Measurements from ENCODE around the gene HSPA1B. TPM values are rescaled to one million over a fixed set of nuclear protein-coding genes. Genes with fewer than 3 reads are reported as not detected.
"Not testable (repeated sequence)": the region's sequence is repeated elsewhere in the genome, so short reads cannot be mapped to it uniquely, and the experiment has no call there.

The HSPA1B gene
- polyA plus RNA-seq, 1 experiment: 31.9 TPM

DNA sequence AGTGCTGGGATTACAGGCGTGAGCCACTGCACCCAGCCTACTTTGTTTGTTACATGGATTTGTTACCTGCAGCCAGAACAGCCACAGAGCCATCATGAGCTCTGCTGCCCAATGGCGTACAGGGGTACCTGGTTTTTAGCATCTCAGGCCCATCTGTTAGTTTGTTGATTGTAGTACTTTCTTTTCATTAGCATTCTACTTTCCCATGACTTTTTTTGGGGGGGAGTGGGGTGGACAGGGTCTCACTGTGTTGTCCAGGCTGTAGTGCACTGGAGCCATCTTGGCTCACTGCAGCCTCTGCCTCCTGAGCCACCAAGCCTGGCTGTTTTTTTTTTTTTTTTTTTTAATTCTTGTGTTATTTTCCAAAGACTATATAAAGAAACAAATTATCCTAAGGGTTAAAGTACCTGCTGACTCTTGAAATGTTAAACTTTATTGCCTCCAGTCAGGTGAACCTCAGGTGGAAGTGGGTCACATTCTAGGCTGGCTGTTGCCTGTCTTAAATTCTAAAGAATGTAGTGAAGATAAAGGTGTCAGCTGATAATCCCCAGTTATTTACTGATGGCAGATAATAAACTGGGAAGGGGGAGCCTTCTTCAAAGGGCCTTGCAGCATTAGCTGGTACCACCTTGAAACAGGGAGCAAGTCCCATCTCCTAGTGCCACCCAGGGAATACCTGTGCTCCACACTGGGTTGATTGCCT, 19.9 kb downstream of the HSPA1B start:
- Histone ChIP-seq H3K4me3 (ENCODE audit: low read depth, low read length) (no peak overlapping the region), H3K27ac (ENCODE audit: low read depth, low read length) (no peak overlapping the region), H3K27me3 (ENCODE audit: control insufficient read depth, insufficient read depth, low read length) (no peaks in the 10 kb centered on the region), H3K9me3 (ENCODE audit: control insufficient read depth, insufficient read depth, low read length) (peaks cover 4% of the 10 kb centered on the region; the same call in 1 of the 2 replicates)
- POLR2A ChIA-PET: interaction anchor here (0.7 kb wide), 1 partner anchor 16 kb away, joined by 4 read pairs; no protein-coding TSS in a partner anchor
- no peak for TF ChIP-seq CTCF (IDR thresholded peaks at IDR 0.05; ENCODE audit: low read depth, low read length)
- DNase-seq (ENCODE audit: low read depth, low spot score): no peak
- CTCF ChIA-PET: interaction anchor here (0.7 kb wide), 1 partner anchor 179 kb away, joined by 17 read pairs; no protein-coding TSS in a partner anchor

DNA sequence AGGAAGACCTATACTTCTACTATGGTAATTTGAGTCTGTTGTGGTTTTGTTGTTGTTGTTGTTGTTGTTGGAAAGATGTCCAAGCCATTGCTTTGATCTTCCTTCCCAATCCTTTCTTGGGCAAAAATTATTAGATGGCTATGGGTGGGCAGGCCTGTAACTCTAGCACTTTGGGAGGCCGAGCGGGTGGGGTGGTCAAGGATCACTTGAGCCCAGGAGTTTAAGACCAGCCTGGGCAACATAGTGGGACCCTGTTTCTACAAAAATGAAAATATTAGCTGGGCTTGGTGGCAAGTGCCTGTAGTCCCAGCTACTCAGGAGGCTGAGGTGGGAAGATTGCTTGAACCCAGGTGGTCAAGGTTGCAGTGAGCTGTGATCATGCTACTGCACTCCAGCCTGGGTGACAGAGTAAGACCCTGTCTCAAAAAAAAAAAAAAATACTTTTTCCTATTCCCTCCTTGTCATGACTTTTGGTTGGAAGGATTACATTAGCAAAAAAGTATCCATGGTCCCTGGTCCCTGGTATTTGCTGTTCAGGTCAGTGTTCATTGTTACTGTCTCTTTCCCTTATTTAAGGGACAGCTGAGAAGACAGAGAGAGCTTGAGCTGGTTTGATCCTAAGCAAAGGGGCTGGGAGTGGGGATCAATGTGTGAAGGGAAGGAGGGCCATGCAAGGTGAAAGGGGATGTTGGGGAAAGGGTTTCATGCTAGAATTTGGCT, 23.4 kb downstream of the HSPA1B start:
- Histone ChIP-seq H3K9me3 (ENCODE audit: control insufficient read depth, insufficient read depth, low read length) (peaks cover 4% of the 10 kb centered on the region; the same call in 1 of the 2 replicates), H3K27ac (ENCODE audit: low read depth, low read length) (no peak overlapping the region), H3K27me3 (ENCODE audit: control insufficient read depth, insufficient read depth, low read length) (no peaks in the 10 kb centered on the region), H3K4me3 (ENCODE audit: low read depth, low read length) (no peak overlapping the region)
- DNase-seq (ENCODE audit: low read depth, low spot score): no peak
- no peak for TF ChIP-seq CTCF (IDR thresholded peaks at IDR 0.05; ENCODE audit: low read depth, low read length)
- ChIA-PET POLR2A (interaction anchor here (0.7 kb wide), 1 partner anchor 113 kb away, joined by 5 read pairs; no protein-coding TSS in a partner anchor), CTCF (interaction anchor here (1.2 kb wide), 1 partner anchor 60 kb away, joined by 3 read pairs; no protein-coding TSS in a partner anchor)

DNA sequence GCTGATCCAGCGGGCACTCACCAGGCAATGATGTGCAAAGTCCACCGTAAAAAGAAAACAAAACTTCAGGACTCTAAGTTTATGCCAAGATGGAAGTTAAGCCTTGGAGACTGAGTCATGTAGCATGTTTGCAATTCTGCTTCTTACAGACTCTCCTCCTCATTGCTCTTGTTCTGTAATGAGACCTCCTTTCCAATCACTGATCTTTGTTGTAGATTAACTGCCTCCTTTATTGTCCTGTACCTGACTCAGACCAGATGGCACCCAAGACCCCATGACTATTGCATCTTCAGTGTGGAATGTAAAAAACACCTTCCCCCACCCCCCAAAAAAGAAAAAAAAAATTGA, 23.9 kb downstream of the HSPA1B start:
- Histone ChIP-seq H3K27me3 (ENCODE audit: control insufficient read depth, insufficient read depth, low read length) (no peaks in the 10 kb centered on the region), H3K4me3 (ENCODE audit: low read depth, low read length) (no peak overlapping the region), H3K27ac (ENCODE audit: low read depth, low read length) (no peak overlapping the region), H3K9me3 (ENCODE audit: control insufficient read depth, insufficient read depth, low read length) (peaks cover 4% of the 10 kb centered on the region; the same call in 1 of the 2 replicates)
- ChIA-PET CTCF (interaction anchor here (1.2 kb wide), 1 partner anchor 60 kb away, joined by 3 read pairs; no protein-coding TSS in a partner anchor), POLR2A (interaction anchor here (0.7 kb wide), 1 partner anchor 113 kb away, joined by 5 read pairs; no protein-coding TSS in a partner anchor)
- DNase-seq (ENCODE audit: low read depth, low spot score): no peak
- TF ChIP-seq CTCF (IDR thresholded peaks at IDR 0.05; ENCODE audit: low read depth, low read length): no peak

GRCh38 chr6:31851980-31852718, 24.6 kb downstream of the HSPA1B start:
- DNase-seq (ENCODE audit: low read depth, low spot score); H3K4me3 ChIP-seq (ENCODE audit: low read depth, low read length); H3K9me3 ChIP-seq (ENCODE audit: control insufficient read depth, insufficient read depth, low read length); H3K27me3 ChIP-seq (ENCODE audit: control insufficient read depth, insufficient read depth, low read length); H3K27ac ChIP-seq (ENCODE audit: low read depth, low read length); CTCF ChIA-PET: not testable (repeated sequence)
- POLR2A ChIA-PET: interaction anchor here (0.9 kb wide), 1 partner anchor 23 kb away, joined by 3 read pairs; no protein-coding TSS in a partner anchor

DNA sequence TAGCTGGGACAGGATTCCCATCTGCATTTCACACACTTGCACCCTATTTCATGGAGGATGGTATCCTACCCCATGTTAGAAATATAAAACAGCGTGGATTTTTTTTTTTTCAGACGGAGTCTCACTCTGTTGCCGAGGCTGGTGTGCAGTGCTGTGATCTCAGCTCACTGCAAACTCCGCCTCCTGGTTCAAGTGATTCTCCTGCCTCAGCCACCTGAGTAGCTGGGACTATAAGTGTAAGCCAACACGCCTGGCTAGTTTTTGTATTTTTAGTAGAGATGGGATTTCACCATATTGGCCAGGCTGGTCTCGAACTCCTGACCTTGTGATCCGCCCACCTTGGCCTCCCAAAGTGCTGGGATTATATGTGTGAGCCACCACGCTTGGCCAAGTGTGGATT, 30.2 kb downstream of the HSPA1B start:
- H3K27ac ChIP-seq (ENCODE audit: low read depth, low read length); DNase-seq (ENCODE audit: low read depth, low spot score); CTCF ChIA-PET; H3K27me3 ChIP-seq (ENCODE audit: control insufficient read depth, insufficient read depth, low read length); H3K9me3 ChIP-seq (ENCODE audit: control insufficient read depth, insufficient read depth, low read length); H3K4me3 ChIP-seq (ENCODE audit: low read depth, low read length): not testable (repeated sequence)
- POLR2A ChIA-PET: interaction anchor here (0.6 kb wide), 1 partner anchor 175 kb away, joined by 7 read pairs; no protein-coding TSS in a partner anchor

Measured in AG04450 (cell line).